HUES6 (cell line): ENCODE data around the gene SKIDA1.
"Not testable (repeated sequence)": the region's sequence is repeated elsewhere in the genome, so short reads cannot be mapped to it uniquely, and the experiment has no call there.

ENCODE experiments used
- H3K27ac ChIP-seq: 2 replicates; pipeline ENCODE4 v1.7.0; 2013; ENCODE audit warnings: low read depth, mild to moderate bottlenecking, low read length, inconsistent platforms
- H3K27me3 ChIP-seq: 2 replicates; pipeline ENCODE4 v1.6.1; 2013; ENCODE audit warnings: low read length; ENCODE audit not compliant: control insufficient read depth, insufficient read depth
- H3K36me3 ChIP-seq: 2 replicates; pipeline ENCODE4 v1.6.1; 2013; ENCODE audit warnings: low read length; ENCODE audit not compliant: control insufficient read depth, insufficient read depth
- H3K4me1 ChIP-seq: 2 replicates; pipeline ENCODE4 v1.6.1; 2013; ENCODE audit warnings: low read length; ENCODE audit not compliant: control insufficient read depth, insufficient read depth
- H3K4me3 ChIP-seq: 2 replicates; pipeline ENCODE4 v1.5.1; 2013; ENCODE audit warnings: low read depth, low read length
- H3K9ac ChIP-seq: one replicate; pipeline ENCODE4 v1.6.1; 2013; ENCODE audit warnings: mild to moderate bottlenecking, low read length
- H3K9me3 ChIP-seq: 2 replicates; pipeline ENCODE4 v1.6.1; 2013; ENCODE audit warnings: low read depth, low read length; ENCODE audit not compliant: control insufficient read depth, insufficient read depth

The SKIDA1 gene

DNA sequence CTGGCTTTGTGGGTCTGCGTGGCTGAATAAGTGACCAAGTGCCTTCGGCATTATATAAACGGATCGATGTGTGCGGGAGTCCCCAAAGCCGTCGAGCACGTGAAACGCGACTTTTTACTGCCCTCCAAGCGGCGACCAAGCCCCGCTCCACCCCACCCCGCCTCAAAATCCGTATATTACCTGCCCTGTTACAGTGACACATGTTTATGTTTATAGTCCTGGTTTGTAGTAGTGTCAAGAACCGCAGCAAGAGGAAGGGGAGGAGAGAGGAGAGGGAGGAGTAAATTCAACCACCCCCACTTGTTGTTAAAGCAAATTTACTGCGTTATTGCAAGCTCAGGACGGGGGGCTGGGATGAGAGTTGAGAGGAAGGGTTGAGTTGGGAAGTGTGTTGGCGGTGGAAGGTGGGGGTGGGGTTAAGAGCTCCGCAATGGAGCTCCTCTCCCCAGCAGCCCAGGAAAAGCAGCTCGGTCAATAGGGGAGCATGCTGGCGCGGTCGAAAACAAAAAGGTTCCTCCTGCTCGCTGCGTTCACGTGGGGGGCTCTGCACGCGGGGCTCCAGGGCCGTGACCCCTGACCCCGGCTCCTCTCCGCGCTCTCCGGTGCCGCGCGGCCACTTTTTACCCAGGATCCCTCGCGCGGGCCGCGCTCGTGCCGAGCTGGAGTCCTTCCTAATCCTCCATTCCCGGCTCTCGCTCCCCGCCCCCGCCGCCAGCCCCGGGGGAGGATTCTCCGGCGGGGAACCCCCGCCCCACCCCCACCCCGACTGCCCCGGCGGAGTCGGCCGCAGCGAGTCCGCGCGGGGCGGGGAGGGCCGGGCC lies at the start of gene SKIDA1:
SKIDA1 (minus strand) TSS at position 316 of the 821 bp plus-strand sequence. CDS start 7,860 bp downstream, outside the sequence.
- peaks cover 56% of the 10 kb centered on the region for H3K4me1 ChIP-seq
- no peaks in the 10 kb centered on the region for H3K36me3 ChIP-seq
- peak within 1 kb of the TSS; percentile 99 for H3K9ac ChIP-seq
- H3K9me3 ChIP-seq: no peaks in the 10 kb centered on the region
- peak within 1 kb of the TSS; percentile 77 for H3K4me3 ChIP-seq
- no peaks in the 10 kb centered on the region for H3K27me3 ChIP-seq
- H3K27ac ChIP-seq: peak within 1 kb of the TSS; percentile 100

DNA sequence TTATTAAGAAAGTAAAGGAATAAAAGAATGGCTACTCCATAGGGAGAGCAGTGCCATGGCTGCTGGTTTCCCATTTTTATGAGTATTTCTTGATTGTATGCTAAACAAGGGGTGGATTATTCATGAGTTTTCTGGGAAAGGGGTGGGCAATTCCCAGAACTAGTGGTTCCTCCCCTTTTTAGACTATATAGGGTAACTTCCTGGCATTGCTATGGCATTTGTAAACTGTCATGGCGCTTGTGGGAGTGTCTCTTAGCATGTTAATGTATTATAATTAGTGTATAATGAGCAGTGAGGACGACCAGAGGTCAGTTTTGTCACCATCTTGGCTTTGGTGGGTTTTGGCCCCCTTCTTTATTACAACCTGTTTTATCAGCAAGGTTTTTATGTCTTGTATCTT lies 49.0 kb upstream of the SKIDA1 start:
- H3K9ac ChIP-seq, H3K9me3 ChIP-seq, H3K36me3 ChIP-seq, H3K27ac ChIP-seq, H3K4me3 ChIP-seq, H3K27me3 ChIP-seq, H3K4me1 ChIP-seq: not testable (repeated sequence)

DNA sequence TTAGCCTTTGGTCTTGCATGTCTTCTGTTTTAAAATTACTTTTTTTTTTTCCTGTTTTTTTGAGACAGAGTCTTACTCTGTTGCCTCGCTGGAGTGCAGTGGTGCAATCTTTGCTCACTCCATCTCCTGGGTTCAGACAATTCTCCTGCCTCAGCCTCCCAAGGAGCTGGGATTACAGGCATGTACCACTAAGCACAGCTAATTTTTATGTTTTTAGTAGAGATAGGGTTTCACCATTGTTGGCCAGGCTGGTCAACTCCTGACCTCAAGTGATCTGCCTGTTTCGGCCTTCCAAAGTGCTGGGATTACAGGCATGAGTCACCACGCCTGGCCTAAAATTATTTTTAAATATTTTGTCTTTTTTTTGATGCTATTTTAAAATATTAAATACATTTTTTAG lies 47.1 kb upstream of the SKIDA1 start:
- Histone ChIP-seq H3K4me1 (0 out of 2 replicates have a peak, but pooled peaks cover 8% of the 10 kb centered on the region), H3K9me3 (no peaks in the 10 kb centered on the region), H3K9ac (no peak overlapping the region), H3K27ac (no peak overlapping the region), H3K27me3 (no peaks in the 10 kb centered on the region), H3K36me3 (peaks cover 9% of the 10 kb centered on the region; the same call in 1 of the 2 replicates), H3K4me3 (no peak overlapping the region)

DNA sequence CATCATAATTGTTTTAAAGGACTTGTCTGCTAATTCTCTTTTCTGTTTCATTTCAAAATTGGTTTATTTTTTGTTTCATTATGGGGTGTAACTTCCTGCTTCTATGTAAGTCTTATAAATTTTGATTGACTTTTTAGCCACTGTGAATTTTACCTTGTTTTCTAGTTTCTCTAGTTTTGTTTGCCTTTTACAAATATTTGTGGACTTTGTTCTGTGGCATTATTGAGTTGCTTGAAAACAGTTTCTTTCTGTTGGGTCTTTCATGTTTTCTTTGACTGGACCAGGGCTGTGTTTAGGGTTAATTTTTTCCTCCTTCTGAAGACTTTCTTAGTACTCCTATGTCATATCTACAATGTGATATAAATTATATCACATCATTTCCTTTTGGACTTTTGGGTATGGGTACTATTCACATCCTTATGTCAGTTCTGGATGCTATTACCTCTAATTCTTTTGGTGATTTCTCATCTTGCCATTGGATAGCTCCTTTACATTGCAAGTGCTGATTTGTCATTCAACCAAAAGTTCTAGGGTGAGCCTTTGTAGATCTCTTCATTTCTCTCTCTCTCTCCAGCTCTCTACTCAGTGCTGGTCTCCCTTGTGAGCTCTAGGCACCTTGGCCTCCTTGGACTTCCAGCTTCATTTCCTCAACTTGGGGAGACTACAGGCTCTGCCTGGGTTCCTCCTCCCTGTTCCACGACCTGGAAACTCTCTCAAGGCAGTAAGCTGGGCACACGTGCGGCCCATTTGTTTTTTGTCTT lies 45.5 kb upstream of the SKIDA1 start:
- no peak overlapping the region for H3K9ac ChIP-seq
- no peaks in the 10 kb centered on the region for H3K9me3 ChIP-seq
- H3K27ac ChIP-seq: no peak overlapping the region
- 0 out of 2 replicates have a peak, but pooled peaks cover 11% of the 10 kb centered on the region for H3K36me3 ChIP-seq
- no peak overlapping the region for H3K4me3 ChIP-seq
- H3K27me3 ChIP-seq: no peaks in the 10 kb centered on the region
- H3K4me1 ChIP-seq: peaks cover 12% of the 10 kb centered on the region; the same call in 1 of the 2 replicates

DNA sequence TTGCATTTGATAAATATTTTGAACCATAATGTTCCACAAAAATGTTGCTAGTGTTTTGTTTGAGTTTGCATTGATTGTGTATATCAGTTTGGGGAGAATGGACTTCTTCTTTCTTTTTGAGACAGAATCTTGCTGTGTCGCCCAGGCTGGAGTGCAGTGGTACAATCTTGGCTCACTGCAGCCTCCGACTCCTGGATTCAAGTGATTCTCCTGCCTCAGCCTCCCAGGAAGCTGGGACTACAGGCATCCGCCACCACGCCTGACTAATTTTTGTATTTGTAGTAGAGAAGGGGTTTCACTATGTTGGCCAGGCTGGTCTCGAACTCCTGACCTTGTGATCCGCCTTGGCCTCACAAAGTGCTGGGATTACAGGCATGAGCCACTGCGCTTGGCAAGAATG lies 33.5 kb upstream of the SKIDA1 start:
- H3K4me1 ChIP-seq, H3K9ac ChIP-seq, H3K4me3 ChIP-seq, H3K27me3 ChIP-seq, H3K9me3 ChIP-seq, H3K27ac ChIP-seq: not testable (repeated sequence)
- H3K36me3 ChIP-seq: peaks cover 56% of the 10 kb centered on the region

DNA sequence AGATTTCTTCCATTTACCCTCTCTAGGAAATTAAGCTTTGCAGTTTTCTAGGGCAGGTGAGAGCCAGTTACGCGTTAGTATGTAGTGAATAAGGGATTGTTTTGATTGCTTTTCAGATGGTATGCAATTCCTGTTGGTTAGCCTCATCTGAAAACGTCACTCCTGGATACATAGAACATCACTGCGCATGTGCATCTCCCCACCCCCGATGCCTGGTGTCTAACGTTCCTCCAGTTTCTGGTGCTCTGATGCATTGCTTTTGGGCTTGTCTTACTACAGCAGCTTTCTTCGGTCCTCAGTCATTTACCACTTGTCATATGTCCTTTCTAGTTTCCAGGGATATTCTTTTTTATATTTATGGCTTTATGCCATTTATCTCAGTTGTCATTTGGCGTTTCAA lies 31.0 kb upstream of the SKIDA1 start:
- no peaks in the 10 kb centered on the region; the same call in 1 of the 2 replicates for H3K4me1 ChIP-seq
- H3K36me3 ChIP-seq: peaks cover 68% of the 10 kb centered on the region
- H3K27me3 ChIP-seq: no peaks in the 10 kb centered on the region
- H3K9ac ChIP-seq: no peak overlapping the region
- no peaks in the 10 kb centered on the region for H3K9me3 ChIP-seq
- no peak overlapping the region for H3K4me3 ChIP-seq
- no peak overlapping the region for H3K27ac ChIP-seq

DNA sequence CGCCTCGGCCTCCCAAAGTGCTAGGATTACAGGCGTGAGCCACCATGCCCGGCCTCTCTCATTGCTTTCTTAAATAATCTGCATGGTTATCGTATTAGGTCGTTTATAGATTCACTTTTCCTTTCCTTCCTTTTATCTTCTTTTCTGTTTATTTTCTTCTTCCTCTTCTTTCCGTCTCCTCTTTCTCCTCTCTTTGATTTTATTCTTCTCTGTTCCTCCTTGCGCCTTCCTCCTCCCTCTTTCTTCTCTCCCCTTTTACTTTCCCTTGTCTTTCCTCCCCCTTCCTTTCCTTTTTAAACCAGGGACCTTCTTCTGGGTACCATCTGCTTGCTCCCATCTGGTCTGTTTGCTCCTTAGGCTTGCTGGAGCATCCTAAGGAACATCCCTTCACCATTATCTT lies 27.2 kb upstream of the SKIDA1 start:
- peaks cover 5% of the 10 kb centered on the region; the same call in 1 of the 2 replicates for H3K4me1 ChIP-seq
- H3K36me3 ChIP-seq: peaks cover 67% of the 10 kb centered on the region
- no peaks in the 10 kb centered on the region for H3K27me3 ChIP-seq
- no peak overlapping the region for H3K4me3 ChIP-seq
- no peak overlapping the region for H3K27ac ChIP-seq
- H3K9me3 ChIP-seq: no peaks in the 10 kb centered on the region
- no peak overlapping the region for H3K9ac ChIP-seq

DNA sequence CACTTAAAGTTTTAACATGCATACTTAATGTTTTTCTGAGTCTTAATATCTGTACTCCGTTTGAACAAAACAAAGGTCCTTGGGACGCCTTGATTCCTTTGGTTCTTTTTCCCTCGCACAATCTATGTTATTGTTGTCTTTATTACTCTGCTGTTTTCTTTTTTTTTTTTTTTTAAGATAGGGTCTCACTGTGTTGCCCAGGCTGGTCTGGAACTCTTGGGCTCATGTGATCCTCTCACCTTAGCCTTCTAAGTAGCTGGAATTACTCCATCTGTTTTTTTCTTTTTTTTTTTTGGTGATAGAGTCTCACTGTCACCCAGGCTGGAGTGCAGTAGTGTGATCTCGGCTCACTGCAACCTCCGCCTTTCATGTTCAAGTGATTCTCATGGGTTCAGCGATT lies 21.8 kb upstream of the SKIDA1 start:
- Histone ChIP-seq H3K9ac (no peak overlapping the region), H3K9me3 (no peaks in the 10 kb centered on the region), H3K27ac (no peak overlapping the region), H3K27me3 (no peaks in the 10 kb centered on the region), H3K4me3 (no peak overlapping the region), H3K4me1 (peaks cover 5% of the 10 kb centered on the region; the same call in 1 of the 2 replicates), H3K36me3 (peaks cover 64% of the 10 kb centered on the region)

DNA sequence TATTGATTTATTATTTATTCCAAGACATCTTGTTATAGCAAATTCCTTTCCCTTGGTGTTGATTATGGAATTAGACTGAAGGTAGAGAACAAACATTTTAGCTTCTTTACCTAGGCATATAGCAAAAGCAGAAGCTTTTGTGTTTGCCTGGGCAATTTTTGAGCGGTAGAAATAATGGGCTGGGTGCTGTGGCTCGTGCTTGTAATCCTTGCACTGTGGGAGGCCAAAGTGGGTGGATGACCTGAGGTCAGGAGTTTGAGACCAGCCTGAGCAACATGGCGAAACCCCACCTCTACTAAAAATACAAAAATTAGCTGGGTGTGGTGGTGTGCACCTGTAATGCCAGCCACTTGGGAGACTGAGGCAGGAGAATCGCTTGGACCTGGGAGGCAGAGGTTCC lies 15.2 kb upstream of the SKIDA1 start:
- not testable (repeated sequence) for H3K9me3 ChIP-seq, H3K27ac ChIP-seq, H3K27me3 ChIP-seq, H3K4me1 ChIP-seq, H3K4me3 ChIP-seq, H3K9ac ChIP-seq
- H3K36me3 ChIP-seq: peaks cover 88% of the 10 kb centered on the region

DNA sequence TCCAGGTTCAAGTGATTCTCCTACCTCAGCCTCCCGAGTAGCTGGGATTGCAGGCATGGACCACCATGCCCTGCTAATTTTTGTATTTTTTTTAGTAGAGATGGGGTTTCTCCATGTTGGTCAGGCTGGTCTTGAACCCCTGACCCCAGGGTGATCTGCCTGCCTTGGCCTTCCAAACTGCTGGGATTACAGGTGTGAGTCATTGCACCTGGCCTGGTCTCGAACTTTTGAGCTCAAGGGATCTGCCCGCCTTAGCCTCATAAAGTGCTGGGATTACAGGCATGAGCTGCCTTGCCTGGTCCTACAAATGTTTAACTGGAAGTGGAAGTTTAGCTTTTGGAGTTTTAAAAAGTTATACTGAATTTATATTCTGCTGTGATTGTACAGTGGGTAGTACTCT lies 11.4 kb upstream of the SKIDA1 start:
- Histone ChIP-seq H3K9me3 (no peaks in the 10 kb centered on the region), H3K4me1 (peaks cover 27% of the 10 kb centered on the region), H3K9ac (no peak overlapping the region), H3K27me3 (no peaks in the 10 kb centered on the region), H3K36me3 (peaks cover 54% of the 10 kb centered on the region), H3K27ac (no peak overlapping the region), H3K4me3 (no peak overlapping the region)

DNA sequence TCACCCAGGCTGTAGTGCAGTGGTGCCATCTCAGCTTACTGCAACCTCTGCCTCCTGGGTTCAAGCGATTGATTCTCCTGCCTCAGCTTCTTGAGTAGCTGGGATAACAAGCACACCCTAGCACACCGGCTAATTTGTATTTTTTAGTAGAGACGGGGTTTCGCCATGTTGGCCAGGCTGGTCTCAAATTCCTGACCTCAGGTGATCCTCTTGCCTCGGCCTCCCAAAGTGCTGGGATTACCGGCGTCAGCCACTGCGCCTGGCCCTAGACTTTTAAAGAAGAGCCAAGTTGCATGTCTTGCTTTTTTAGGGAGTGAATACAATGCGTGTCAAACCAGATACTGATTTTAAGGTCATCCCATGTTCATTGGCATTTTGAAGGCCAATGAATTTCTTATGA lies 10.5 kb upstream of the SKIDA1 start:
- Histone ChIP-seq H3K36me3 (peaks cover 45% of the 10 kb centered on the region), H3K4me3 (peak overlapping the region; percentile 85), H3K9ac (peak overlapping the region; percentile 89), H3K4me1 (peaks cover 31% of the 10 kb centered on the region)
- H3K9me3 ChIP-seq, H3K27me3 ChIP-seq, H3K27ac ChIP-seq: not testable (repeated sequence)
